Thoracic aorta endothelial cell (primary cell): ENCODE data around the gene CCDC185. TPM values are rescaled to one million over a fixed set of nuclear protein-coding genes. Genes with fewer than 3 reads are reported as not detected.

Source experiments
- small RNA-seq: library from RNA; depleted of rRNA; stranded (forward); fragments of <200 nt; gene quantifications from one replicate; pipeline ENCODE3, GENCODE V24; 2012
- total RNA-seq: library from RNA; depleted of rRNA; stranded (reverse); fragments of >200 nt; gene quantifications from 2 replicates; pipeline ENCODE4 v1.2.3, GENCODE V29; 2012

Gene CCDC185
- not detected in 2 replicates for total RNA-seq

GRCh38 chr1:223393275-223394214, at the start of gene CCDC185:
TSS of gene CCDC185 (plus strand) at chr1:223393415. CDS start at chr1:223393476, 61 bp downstream.

DNA sequence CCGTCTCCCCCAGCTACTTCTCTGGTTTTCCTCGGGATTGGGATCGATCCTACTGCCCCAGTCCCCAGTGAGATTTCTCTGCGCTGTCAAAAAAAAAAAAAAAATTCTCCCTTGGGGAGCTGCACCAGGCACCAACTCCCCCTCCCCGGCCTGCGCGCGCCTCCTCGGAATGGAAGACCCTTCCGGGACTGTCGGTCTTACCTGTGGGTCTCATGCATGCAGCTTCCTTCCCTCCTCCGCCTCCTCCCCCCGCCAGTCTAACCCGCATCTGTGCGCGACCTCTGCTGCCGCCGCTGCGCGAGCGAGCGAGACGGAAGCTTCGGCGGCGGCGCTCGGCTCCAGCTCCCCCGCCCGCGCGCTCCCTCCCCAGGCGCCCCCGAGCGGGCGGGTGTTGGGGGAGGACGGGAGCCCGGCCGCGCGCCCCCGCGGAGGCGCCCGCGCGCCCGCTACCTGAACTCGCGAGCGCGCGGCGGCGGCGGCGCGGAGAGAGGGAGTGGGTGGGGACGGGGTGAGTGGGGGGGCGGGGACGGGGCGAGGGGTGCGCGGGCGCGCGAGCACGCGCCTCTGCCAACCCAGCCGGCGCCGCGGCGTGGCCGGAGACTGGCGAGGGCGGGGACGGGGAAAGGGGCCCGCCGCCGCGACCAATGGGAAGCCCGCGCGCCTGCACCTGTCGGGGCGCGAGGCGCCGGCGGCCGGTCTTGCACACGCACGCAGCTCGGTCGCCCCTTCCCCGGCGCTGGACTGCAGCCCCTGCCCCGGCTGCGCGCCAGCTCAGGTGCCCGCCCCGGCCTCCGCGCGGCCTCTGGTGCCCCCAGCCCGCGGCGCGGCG, 29.1 kb upstream of the CCDC185 start, which contains the start of gene SUSD4:
Gene SUSD4, minus strand, starts transcription at position 321 of the 829 bp plus-strand sequence. CDS start 751 bp downstream, outside the sequence.

Small RNA genes within 50 kb of the gene (small RNA-seq; reads per million reads assigned to genes)
- not detected for gene RNU4-57P

Other genes with a start within 250 kb of the CCDC185 start
- not detected in 2 replicates for gene SUSD4, start 29.2 kb upstream of the CCDC185 start, total RNA-seq